ENCODE results near the gene TARS2.

DNA sequence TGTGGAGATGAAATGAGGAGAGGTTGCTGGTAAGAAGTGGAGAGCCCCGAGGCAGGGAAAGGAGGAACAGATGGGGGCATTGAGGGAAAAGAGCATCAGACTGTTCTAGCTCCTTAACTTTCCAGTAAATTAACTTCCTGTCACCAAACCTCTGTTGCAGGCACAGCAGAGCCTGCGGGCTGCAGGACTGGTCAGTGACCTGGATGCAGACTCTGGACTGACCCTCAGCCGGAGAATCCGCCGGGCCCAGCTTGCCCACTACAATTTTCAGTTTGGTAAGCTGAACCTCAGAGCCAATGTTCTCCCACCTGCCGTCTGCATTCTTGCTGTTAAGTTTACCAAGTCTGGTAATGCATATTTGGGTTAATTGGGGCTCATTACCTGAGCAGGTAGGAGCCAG lies 18.2 kb downstream of the TARS2 start:
- TF ChIP-seq, protein P1, sequence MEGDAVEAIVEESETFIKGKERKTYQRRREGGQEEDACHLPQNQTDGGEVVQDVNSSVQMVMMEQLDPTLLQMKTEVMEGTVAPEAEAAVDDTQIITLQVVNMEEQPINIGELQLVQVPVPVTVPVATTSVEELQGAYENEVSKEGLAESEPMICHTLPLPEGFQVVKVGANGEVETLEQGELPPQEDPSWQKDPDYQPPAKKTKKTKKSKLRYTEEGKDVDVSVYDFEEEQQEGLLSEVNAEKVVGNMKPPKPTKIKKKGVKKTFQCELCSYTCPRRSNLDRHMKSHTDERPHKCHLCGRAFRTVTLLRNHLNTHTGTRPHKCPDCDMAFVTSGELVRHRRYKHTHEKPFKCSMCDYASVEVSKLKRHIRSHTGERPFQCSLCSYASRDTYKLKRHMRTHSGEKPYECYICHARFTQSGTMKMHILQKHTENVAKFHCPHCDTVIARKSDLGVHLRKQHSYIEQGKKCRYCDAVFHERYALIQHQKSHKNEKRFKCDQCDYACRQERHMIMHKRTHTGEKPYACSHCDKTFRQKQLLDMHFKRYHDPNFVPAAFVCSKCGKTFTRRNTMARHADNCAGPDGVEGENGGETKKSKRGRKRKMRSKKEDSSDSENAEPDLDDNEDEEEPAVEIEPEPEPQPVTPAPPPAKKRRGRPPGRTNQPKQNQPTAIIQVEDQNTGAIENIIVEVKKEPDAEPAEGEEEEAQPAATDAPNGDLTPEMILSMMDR (IDR thresholded peaks at IDR 0.05; ENCODE audit: poor library complexity): no peak
- TF ChIP-seq EZH2 (IDR thresholded peaks at IDR 0.05; ENCODE audit: borderline replicate concordance) (no peak), EZH2phosphoT487 (IDR thresholded peaks at IDR 0.05; ENCODE audit: low read depth, severe bottlenecking, unreplicated experiment) (no peak)
